Mesodermal cell (in vitro differentiated cells): Measurements from ENCODE around the gene MYOT. TPM values are rescaled to one million over a fixed set of nuclear protein-coding genes. Genes with fewer than 3 reads are reported as not detected.

Experiments used
- H3K27ac ChIP-seq: 2 replicates; pipeline ENCODE4 v1.7.0; 2013; ENCODE audit warnings: mild to moderate bottlenecking, low read depth, low read length, moderate library complexity; ENCODE audit not compliant: severe bottlenecking
- H3K36me3 ChIP-seq: 2 replicates; pipeline ENCODE4 v1.7.1; 2013; ENCODE audit warnings: mild to moderate bottlenecking, low read length, moderate library complexity; ENCODE audit not compliant: control insufficient read depth, insufficient read depth
- H3K4me1 ChIP-seq: one replicate; pipeline ENCODE4 v1.7.1; 2013; ENCODE audit warnings: mild to moderate bottlenecking, low read length; ENCODE audit not compliant: insufficient read depth, control insufficient read depth, poor library complexity, severe bottlenecking
- H3K4me3 ChIP-seq: 2 replicates; pipeline ENCODE4 v1.7.0; 2013; ENCODE audit warnings: low read length, control low read depth, mild to moderate bottlenecking; ENCODE audit not compliant: insufficient read depth, poor library complexity, severe bottlenecking; ENCODE audit errors: extremely low read depth
- H3K9me3 ChIP-seq: 2 replicates; pipeline ENCODE4 v1.7.1; 2013; ENCODE audit warnings: mild to moderate bottlenecking, low read length, moderate library complexity; ENCODE audit not compliant: control insufficient read depth
- WGBS, 2 experiments: methylation state at CpG; one replicate each; pipeline ENCODE4 v1.1.5; 2013; ENCODE audit warnings: missing lambda C conversion rate in 2 of 2; ENCODE audit not compliant: insufficient coverage in 2 of 2; 5-methylcytosine and 5-hydroxymethylcytosine counted together
- polyA plus RNA-seq, 2 experiments: library from polyadenylated mRNA; stranded (reverse); fragments of 50-300 nt; gene quantifications; one replicate each; pipeline ENCODE4 v1.2.3, GENCODE V29; 2013

The MYOT gene, protein sequence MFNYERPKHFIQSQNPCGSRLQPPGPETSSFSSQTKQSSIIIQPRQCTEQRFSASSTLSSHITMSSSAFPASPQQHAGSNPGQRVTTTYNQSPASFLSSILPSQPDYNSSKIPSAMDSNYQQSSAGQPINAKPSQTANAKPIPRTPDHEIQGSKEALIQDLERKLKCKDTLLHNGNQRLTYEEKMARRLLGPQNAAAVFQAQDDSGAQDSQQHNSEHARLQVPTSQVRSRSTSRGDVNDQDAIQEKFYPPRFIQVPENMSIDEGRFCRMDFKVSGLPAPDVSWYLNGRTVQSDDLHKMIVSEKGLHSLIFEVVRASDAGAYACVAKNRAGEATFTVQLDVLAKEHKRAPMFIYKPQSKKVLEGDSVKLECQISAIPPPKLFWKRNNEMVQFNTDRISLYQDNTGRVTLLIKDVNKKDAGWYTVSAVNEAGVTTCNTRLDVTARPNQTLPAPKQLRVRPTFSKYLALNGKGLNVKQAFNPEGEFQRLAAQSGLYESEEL
- not detected for polyA plus RNA-seq (2013, experiment 1 of 2)
- 0.20 TPM for polyA plus RNA-seq (2013, experiment 2 of 2)

GRCh38 chr5:137867664-137868063, at the start of gene MYOT:
MYOT (plus strand) TSS chr5:137867860; CDS start chr5:137870652, 2,792 bp downstream.
- no peaks in the 10 kb centered on the region for H3K9me3 ChIP-seq
- no peak within 1 kb of the TSS for H3K4me3 ChIP-seq
- H3K4me1 ChIP-seq, result no peaks in the 10 kb centered on the region
- WGBS, 2 experiments, result 83% methylated on average over 1 of the region's 3 CpGs; no CpG with 5 or more reads in 1 of the 2 experiments
- no peaks in the 10 kb centered on the region for H3K36me3 ChIP-seq
- H3K27ac ChIP-seq, result no peak within 1 kb of the TSS

DNA sequence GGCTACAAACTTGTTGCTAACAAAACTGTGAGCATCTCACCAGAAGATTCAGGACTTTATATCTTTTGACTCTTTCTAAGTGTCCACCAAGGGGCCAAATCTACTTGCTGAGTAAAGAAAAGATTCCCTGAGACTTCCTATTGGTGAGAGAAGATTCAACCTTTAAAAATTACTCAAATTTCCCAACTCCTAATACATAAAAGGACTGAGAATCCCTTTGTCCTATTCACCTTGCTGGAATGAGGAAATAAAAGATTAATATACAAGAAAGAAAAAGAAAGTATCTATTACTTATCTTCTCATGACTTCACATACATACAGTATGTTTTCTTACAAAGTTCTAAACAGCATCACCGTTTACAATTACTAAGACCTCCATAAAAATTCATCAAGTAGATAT, 47.9 kb upstream of the MYOT start:
- 100% methylated on average over 1 of the region's 1 CpG; no CpG with 5 or more reads in 1 of the 2 experiments for WGBS, 2 experiments
- H3K27ac ChIP-seq, result no peak overlapping the region
- H3K4me3 ChIP-seq, result no peak overlapping the region
- H3K36me3 ChIP-seq, result no peaks in the 10 kb centered on the region
- H3K4me1 ChIP-seq, result no peaks in the 10 kb centered on the region
- H3K9me3 ChIP-seq, result no peaks in the 10 kb centered on the region

GRCh38 chr5:137822158-137822764, 45.4 kb upstream of the MYOT start:
- H3K4me1 ChIP-seq, result no peaks in the 10 kb centered on the region
- H3K27ac ChIP-seq, result no peak overlapping the region
- peaks cover 6% of the 10 kb centered on the region for H3K9me3 ChIP-seq
- H3K36me3 ChIP-seq, result no peaks in the 10 kb centered on the region
- H3K4me3 ChIP-seq, result no peak overlapping the region
- WGBS, 2 experiments, result 15 to 44% methylated on average over 2 to 3 of the region's 6 CpGs

GRCh38 chr5:137822984-137823383, 44.7 kb upstream of the MYOT start:
- 67 to 91% methylated on average over 1 of the region's 1 CpG for WGBS, 2 experiments

GRCh38 chr5:137825165-137825564, 42.5 kb upstream of the MYOT start:
- H3K4me3 ChIP-seq, result no peak overlapping the region
- no peaks in the 10 kb centered on the region for H3K4me1 ChIP-seq
- 43 to 57% methylated on average over 1 of the region's 1 CpG for WGBS, 2 experiments
- H3K36me3 ChIP-seq, result no peaks in the 10 kb centered on the region
- peaks cover 6% of the 10 kb centered on the region for H3K9me3 ChIP-seq
- H3K27ac ChIP-seq, result no peak overlapping the region

More at GRCh38 chr5:137822984-137823383, 44.7 kb upstream of the MYOT start:
- Histone ChIP-seq H3K4me1 (no peaks in the 10 kb centered on the region), H3K9me3 (peaks cover 6% of the 10 kb centered on the region), H3K4me3 (no peak overlapping the region), H3K36me3 (no peaks in the 10 kb centered on the region), H3K27ac (no peak overlapping the region)

- peaks cover 6% of the 10 kb centered on the region for H3K9me3 ChIP-seq
- no peaks in the 10 kb centered on the region for H3K4me1 ChIP-seq
- H3K4me3 ChIP-seq, result no peak overlapping the region
- no peak overlapping the region for H3K27ac ChIP-seq
- H3K36me3 ChIP-seq, result no peaks in the 10 kb centered on the region
Measured at GRCh38 chr5:137826067-137826466, 41.6 kb upstream of the MYOT start.

- 84 to 100% methylated on average over 1 to 2 of the region's 3 CpGs for WGBS, 2 experiments
- H3K4me3 ChIP-seq, result no peak overlapping the region
- H3K4me1 ChIP-seq, result no peaks in the 10 kb centered on the region
- peaks cover 6% of the 10 kb centered on the region for H3K9me3 ChIP-seq
- no peaks in the 10 kb centered on the region for H3K36me3 ChIP-seq
- H3K27ac ChIP-seq, result no peak overlapping the region
Measured at GRCh38 chr5:137828180-137828579, 39.5 kb upstream of the MYOT start.

DNA sequence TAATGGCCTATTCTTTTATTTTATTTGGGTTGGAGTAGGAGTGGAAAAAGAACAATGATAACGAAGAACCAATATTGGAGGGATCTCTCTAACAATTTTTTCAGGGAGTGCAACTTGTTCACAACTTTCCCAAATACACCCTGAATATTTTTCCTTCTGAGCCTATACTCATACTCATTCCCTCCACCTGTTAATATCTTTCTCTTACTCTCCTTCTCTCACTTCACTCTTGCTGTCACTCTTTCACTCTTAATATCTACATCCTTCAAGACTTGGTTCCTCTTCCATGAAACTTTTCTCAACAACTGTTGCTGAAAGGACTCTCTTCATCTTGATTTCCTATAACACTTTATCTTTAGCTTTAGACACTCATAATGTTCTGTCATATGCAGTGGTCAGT, 39.0 kb upstream of the MYOT start:
- no peak overlapping the region for H3K27ac ChIP-seq
- no CpG with 5 or more reads among the region's 1 CpG for WGBS, 2 experiments
- peaks cover under 1% of the 10 kb centered on the region for H3K4me1 ChIP-seq
- no peak overlapping the region for H3K4me3 ChIP-seq
- peaks cover 6% of the 10 kb centered on the region for H3K9me3 ChIP-seq
- no peaks in the 10 kb centered on the region for H3K36me3 ChIP-seq

GRCh38 chr5:137831105-137831504, 36.6 kb upstream of the MYOT start:
- 100% methylated on average over 1 of the region's 2 CpGs; no CpG with 5 or more reads in 1 of the 2 experiments for WGBS, 2 experiments
- Histone ChIP-seq H3K4me1 (peaks cover 19% of the 10 kb centered on the region), H3K9me3 (no peaks in the 10 kb centered on the region), H3K4me3 (no peak overlapping the region), H3K27ac (no peak overlapping the region), H3K36me3 (no peaks in the 10 kb centered on the region)

DNA sequence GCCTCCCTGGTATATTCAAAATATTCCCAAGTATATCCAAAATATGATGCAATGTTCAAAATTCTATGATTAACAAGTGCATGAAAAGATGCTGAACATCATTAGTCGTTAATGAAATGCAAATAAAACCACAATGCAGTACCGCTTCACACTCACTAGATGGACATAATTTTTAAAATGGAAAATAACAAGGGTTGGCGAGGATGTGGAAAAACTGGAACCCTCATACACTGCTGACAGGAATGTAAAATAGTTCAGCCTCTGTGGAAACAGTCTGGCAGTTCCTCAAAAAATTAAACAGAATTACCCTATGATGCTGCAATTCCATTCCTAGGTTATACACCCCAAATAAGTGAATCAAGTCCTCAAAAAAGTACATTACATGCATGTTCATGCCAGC, 36.1 kb upstream of the MYOT start:
- Histone ChIP-seq H3K9me3 (no peaks in the 10 kb centered on the region), H3K4me1 (peaks cover 23% of the 10 kb centered on the region), H3K36me3 (no peaks in the 10 kb centered on the region), H3K27ac (no peak overlapping the region), H3K4me3 (no peak overlapping the region)
- WGBS, 2 experiments, result 67 to 100% methylated on average over 1 of the region's 3 CpGs

- no CpG with 5 or more reads among the region's 1 CpG for WGBS, 2 experiments
- H3K9me3 ChIP-seq, result no peaks in the 10 kb centered on the region
- peaks cover 32% of the 10 kb centered on the region for H3K4me1 ChIP-seq
- no peak overlapping the region for H3K27ac ChIP-seq
- H3K36me3 ChIP-seq, result no peaks in the 10 kb centered on the region
- H3K4me3 ChIP-seq, result no peak overlapping the region
Measured at GRCh38 chr5:137832416-137832815, 35.2 kb upstream of the MYOT start.
